AML-193 (cell line): ENCODE measurements around the gene FNTB.
A peak's percentile ranks its signal among the peaks of the same experiment; 100 is the strongest.

Source experiments
- DNase-seq, 2 experiments: peaks; one replicate each; lab custom pipeline; 2025; lab: John Stamatoyannopoulos, UW

FNTB gene

GRCh38 chr14:64986648-64987437 is at the start of gene FNTB:
TSS of gene FNTB (plus strand) at chr14:64986895. CDS start at chr14:64986954, 59 bp downstream.
- peak; percentile 96 to 97 for DNase-seq

DNA sequence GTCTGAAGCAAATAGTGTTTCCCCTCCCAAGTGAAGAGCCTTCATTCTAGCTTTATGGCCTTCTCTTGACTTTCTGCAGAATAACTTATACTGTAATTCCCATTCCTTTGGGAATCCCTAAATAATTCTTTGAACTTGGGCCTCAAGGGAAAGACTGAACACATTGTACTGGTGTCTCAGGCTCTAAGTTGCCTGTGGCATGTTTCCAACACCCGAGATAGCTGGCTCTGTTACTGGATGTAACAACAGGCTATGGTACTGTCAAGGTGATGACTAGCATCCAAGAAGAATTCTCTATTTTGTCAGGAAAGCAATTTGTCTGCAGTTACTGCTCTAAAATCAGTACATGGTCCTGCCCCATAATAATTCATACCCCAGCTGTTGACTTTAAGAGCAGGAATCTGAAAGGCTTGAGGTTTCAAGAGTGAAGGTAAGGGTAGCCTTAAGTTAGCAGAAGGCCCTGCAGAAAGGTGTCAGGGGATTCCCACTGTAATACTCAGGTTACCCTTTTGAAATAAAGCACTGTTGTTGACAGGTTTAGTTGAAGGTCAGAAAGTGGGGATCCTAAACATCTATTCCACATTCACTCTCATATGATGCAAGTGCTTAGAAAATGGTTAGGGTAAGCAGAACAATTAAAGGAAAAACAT is 49.4 kb upstream of the FNTB start:
- DNase-seq, result no peak

DNA sequence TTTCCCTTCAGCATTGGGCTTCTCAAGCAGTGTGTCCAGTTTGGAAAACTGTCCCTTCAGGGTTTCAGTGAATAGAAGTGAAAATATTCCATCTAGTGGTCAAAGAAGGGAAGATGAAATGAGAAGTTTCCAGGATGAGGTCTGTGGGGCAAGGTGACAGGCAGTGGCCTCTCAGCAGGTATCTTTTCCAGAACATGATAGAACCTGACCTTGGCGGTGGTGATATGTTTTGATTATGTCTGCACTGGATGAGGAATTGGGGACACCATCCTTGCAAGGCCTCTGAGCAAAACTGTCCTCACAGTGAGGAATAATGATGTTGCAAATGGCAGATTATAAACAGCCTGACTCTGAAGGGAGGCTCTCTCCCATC is 48.9 kb upstream of the FNTB start:
- no peak for DNase-seq

- DNase-seq, result no peak
These were observed 47.5 kb upstream of the FNTB start for GRCh38 chr14:64938972-64939816.

DNA sequence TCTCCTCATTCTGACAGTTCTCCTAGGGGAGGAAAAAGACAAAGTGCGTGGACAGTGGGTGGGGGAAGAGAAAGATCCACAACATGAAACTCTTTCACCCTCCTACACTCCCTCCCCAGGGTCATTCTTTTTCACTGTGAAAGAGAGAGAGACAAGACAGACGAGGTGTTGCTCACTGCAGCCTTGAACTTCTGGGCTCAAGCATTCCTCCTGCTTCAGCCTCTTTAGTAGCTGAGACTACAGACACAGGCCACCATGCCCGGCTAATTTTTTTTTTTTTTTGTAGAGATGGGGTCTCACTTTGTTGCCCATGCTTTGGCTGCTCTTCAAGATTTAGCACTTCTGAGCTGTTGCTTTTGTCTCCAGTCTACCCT is 46.9 kb upstream of the FNTB start:
- DNase-seq, result no peak

DNA sequence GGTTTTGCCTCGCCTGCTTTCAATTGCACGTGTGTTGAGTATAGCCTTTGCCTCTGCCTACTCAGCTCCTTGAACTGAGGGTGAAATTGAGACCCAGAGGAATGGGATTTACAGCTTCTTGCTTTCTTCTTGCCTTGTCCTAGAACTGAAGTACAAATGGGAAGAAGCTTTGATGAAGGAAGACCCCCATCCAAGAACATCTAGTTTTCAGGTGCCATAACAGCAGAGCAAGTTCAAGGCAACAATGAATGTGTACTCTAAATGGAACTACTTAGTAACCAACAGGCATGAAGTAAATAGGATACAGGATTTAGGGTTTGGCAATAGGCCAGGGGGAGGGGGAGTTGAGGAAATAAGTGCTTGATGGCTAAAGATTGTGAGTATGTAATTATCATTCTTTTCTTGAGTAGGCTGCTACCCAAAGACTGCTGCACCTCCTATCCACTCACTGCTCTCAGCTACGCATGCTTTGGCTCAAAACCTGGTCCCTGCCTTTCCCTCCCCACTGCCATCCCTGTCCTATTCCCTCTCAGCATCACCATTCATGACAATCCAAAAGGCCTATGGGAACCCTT is 46.3 kb upstream of the FNTB start:
- DNase-seq, result no peak

GRCh38 chr14:64942531-64943111 is 44.1 kb upstream of the FNTB start, which contains the start of gene GPX2:
TSS of gene GPX2 (minus strand) at chr14:64942745. CDS start at chr14:64942726, 19 bp downstream.
- no peak for DNase-seq

- DNase-seq, result no peak
These were observed 43.1 kb upstream of the FNTB start for GRCh38 chr14:64943556-64943955.

GRCh38 chr14:64944041-64944440 is 42.7 kb upstream of the FNTB start:
- no peak for DNase-seq

GRCh38 chr14:64944861-64945260 is 41.8 kb upstream of the FNTB start:
- DNase-seq, result no peak

GRCh38 chr14:64945431-64946178 is 41.1 kb upstream of the FNTB start:
- no peak for DNase-seq

DNA sequence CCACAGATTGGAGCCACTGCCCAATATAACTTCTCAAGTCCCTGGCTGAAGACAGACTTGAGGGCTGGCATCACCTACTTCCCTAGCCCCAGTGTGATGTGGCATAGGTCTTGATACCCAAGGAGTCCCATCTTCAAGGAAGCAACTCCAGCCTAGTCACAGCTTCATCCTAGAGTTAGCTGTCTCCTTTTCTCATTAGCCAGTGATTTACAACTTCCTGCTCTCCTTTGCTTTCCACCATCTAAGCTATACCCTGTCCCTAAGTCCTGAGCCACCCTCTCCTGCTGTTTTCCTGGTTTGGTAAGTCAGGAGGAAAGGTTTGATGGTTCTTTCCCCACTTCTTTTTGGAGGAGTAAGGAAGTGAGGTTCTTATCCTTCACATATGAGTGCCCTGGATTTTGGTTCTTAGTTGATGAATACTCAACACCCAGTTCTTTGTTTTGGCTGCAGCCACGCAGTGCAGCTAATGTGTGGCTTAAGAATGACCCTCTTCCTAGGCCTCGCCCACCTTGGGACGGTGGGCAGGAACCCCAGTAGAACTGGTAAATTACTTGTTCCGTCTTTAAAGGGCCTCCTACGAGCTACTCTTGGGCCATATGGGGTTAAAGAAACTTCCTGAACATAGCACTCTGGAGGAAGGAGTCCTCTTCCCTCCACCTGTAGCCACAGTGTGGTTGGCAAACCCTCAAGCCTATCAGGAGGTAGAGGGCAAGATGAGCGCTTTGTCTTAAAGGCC is 40.2 kb upstream of the FNTB start:
- DNase-seq, result no peak

- DNase-seq, result no peak
These were observed 38.7 kb upstream of the FNTB start for GRCh38 chr14:64947710-64948611.

- no peak for DNase-seq
These were observed 38.0 kb upstream of the FNTB start for GRCh38 chr14:64948612-64949210.

DNA sequence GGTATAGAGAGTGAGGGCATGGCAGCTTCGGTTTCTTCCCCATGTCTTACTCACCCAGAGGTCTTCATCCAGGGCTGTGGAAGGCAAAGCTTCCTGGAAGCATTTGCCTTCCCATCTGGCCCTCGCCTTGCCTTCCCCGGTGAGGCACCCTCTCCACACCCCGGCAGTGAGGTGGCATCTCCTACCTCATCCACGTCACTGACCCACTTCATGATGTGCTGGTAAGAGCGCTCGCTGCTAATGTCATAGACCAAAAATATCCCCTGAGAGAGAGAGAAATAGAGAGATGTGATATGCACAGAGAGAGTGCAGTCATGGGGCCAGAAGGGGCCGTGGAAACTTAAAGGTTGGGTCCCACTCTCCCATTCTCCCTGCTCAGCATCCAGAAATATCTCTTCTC is 35.8 kb upstream of the FNTB start:
- DNase-seq, result no peak

- DNase-seq, result no peak
These were observed 35.4 kb upstream of the FNTB start for GRCh38 chr14:64951291-64951690.

DNA sequence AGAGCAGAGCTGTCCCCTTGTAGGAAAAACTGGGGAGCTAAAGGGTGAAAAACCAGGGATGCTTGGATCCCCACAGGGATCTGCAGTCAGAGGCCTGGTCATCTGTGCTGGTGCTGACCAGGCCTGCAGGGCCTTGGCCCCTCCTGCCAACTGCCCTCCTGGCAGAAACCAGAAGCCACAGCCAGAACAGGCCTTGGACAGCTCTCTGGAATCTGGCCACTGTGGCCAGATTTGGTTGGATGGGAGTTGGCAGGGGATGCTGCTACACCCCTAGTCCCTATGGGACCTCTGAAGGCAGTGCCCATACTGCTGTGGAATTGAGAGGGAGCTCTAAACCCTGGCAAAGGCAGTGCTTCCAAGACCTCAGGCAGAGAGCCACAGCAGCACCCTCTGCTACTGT is 35.0 kb upstream of the FNTB start:
- no peak for DNase-seq

DNA sequence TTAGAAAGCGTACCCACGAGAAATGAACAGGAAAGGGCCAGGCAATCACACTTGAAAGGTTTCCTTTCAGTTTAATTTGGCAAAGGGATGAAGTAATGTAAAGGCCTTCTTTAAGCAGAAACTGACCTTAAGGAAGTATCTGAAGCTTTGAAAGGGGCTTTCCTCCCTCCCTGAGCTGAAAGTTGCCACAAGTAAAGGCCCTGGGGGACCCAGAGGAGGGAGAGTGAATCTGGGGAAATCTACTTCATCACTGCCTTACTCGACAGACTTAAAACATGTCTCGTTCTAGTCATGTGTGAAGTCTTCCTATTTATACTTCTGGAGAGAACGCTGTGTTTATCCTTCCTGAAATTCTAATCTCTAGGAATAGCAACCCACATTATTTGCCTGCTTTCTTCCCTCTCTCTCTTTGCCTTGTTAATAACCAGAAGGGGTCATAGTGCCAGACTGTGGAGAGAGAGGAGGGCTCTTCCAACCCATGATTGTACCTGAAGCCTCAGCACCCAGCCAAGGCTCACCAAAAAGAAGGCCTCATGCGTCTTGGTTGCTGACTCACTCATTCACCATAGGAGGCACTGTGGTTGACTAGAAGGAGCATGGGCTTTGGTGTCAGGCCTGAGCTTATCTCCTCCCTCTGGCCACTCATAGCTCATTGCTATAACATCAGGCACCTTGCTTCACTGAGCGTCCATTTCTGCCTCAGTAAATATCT is 33.9 kb upstream of the FNTB start:
- DNase-seq, result peak in 1 of 2 experiments; percentile 4

GRCh38 chr14:64953310-64953654 is 33.4 kb upstream of the FNTB start:
- no peak for DNase-seq
